Sigmoid colon (tissue), 7 donors: ENCODE data around the gene PPIA. TPM values are rescaled to one million over a fixed set of nuclear protein-coding genes. Genes with fewer than 3 reads are reported as not detected.

Experiments
- DNase-seq: peaks from one replicate; pipeline ENCODE4 v3.0.0-alpha.2; 2019
- H3K27ac ChIP-seq, 4 donors: fragments of 200-600 bp; sonication (generic); one replicate each; pipeline ENCODE4 v1.5.1; 2016 to 2019; ENCODE audit warnings: mild to moderate bottlenecking in 1 of 4
- H3K27me3 ChIP-seq, 3 donors: fragments of 200-600 bp; sonication (generic); one replicate each; pipeline ENCODE4 v1.5.1; 2019; ENCODE audit warnings: mild to moderate bottlenecking in 1 of 3
- H3K36me3 ChIP-seq, 4 donors: fragments of 200-600 bp; sonication (generic); one replicate each; pipeline ENCODE4 v1.5.1; 2016 to 2019
- H3K4me1 ChIP-seq, 4 donors: fragments of 200-600 bp; sonication (generic); one replicate each; pipeline ENCODE4 v1.5.1; 2017 to 2019
- H3K4me3 ChIP-seq, 4 donors: fragments of 200-600 bp; sonication (generic); one replicate each; pipeline ENCODE4 v1.5.1; 2017 to 2019; ENCODE audit warnings: mild to moderate bottlenecking in 2 of 4, moderate library complexity in 1 of 4
- H3K9me3 ChIP-seq, 4 donors: fragments of 200-600 bp in 3 of 4; sonication (generic) in 3 of 4; one replicate each; pipeline versions ENCODE4 v1.5.1 to v1.6.1; 2013 to 2019
- CTCF ChIP-seq, 4 experiments: fragments of 450-650 bp in 3 of 4; fragments of 200-600 bp in 1 of 4; IDR thresholded peaks; one replicate each; pipeline ENCODE4 v1.5.1; 2016 to 2019; ENCODE audit warnings: antibody characterized with exemption in 4 of 4, mild to moderate bottlenecking in 3 of 4, moderate library complexity in 2 of 4
- EP300 ChIP-seq, 4 donors: sonication (generic); formaldehyde crosslinking; IDR thresholded peaks; one replicate each; pipeline ENCODE4 v1.6.1; 2017; ENCODE audit warnings: antibody characterized with exemption in 4 of 4
- POLR2A ChIP-seq, 2 donors: fragments of 450-650 bp; IDR thresholded peaks; one replicate each; pipeline ENCODE4 v1.6.1; 2016; ENCODE audit warnings: antibody characterized with exemption in 2 of 2, mild to moderate bottlenecking in 2 of 2, moderate library complexity in 2 of 2
- POLR2AphosphoS5 ChIP-seq, 4 donors: sonication (generic); formaldehyde crosslinking; IDR thresholded peaks; one replicate each; pipeline ENCODE4 v1.6.1; 2017; ENCODE audit warnings: antibody characterized with exemption in 4 of 4
- WGBS, 2 donors: extraction: QIAGEN DNeasy Blood & Tissue Kit; methylation state at CpG; one replicate each; pipeline ENCODE4 v1.1.7; 2013; 5-methylcytosine and 5-hydroxymethylcytosine counted together
- intact Hi-C: fragments of 100-400 bp; cut with DNase I; formaldehyde crosslinking; loops from one replicate; pipeline ENCODE4 v1.15.1; 2023
- polyA plus RNA-seq, 3 donors: library from polyadenylated mRNA; stranded (reverse); fragments of 200-250 nt; gene quantifications; one replicate each; pipeline ENCODE4 v1.2.3, GENCODE V29; 2013
- total RNA-seq, 4 donors: library from RNA; depleted of rRNA; stranded (reverse); fragments of >200 nt; gene quantifications; one replicate each; pipeline ENCODE4 v1.1.0, GENCODE V29; 2016
- donor health status: healthy with polysubstance abuse.
- donor health status: Bipolar disorder and iron deficiency.
- donor health status: healthy.

The PPIA gene
- total and polyA plus RNA-seq, 7 donors, result 1,033 to 3,915 (median 1,396) TPM

DNA sequence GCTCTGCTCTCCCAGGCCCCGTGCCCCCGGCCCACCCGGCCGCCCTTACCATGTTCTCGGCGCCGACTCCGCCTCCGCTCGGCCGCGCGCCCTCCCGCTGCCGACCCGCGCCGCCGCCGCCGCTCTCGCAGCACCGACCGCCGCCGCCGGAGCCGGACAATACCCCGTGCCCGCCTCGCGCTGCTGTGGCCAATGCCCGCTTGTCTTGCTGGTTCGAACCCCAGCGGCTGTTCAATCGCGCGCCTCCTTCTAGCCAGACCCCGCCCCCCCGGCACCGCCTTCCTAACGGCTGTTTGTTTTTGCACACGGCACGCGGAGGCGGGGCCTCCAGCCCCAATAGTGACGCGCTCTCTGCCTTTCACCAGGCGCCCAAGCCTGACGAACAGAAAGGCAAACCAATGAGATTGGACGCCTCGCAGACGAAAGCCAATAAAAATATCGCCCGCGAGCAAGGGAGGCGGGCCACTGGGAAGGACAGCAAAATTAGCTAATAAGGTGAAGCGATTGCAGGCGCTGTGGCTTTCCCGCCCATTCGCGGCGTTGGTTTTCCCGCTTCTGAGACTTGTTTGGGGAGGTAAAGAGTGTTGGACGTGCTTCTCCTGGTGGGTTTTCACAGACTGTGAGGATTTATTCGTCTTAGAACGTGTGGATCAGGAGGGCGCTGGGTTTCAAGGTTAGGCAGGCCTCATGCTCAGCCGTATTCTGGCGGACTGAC, 51.6 kb downstream of the PPIA start, which contains the start of gene H2AZ2:
Gene H2AZ2, minus strand, starts transcription at position 168 of the 715 bp plus-strand sequence. Its CDS starts 116 bp downstream, at position 52.
- Histone ChIP-seq H3K4me1 (peaks cover 0 to 48% (median 40%) of the 10 kb centered on the region in 4 donors), H3K27ac (peak within 1 kb of the TSS; percentile 95 to 99 (median 98)), H3K9me3 (no peaks in the 10 kb centered on the region), H3K27me3 (no peaks in the 10 kb centered on the region), H3K4me3 (peak within 1 kb of the TSS; percentile 64 to 83 (median 74)), H3K36me3 (no peaks in the 10 kb centered on the region)
- DNase-seq, result peak; percentile 100
- WGBS, 2 donors, result 1% methylated on average over 70 of the region's 70 CpGs
- TF ChIP-seq EP300 (IDR thresholded peaks at IDR 0.05) (no peak), POLR2A (IDR thresholded peaks at IDR 0.05) (peak; percentile 44 to 55), CTCF (IDR thresholded peaks at IDR 0.05) (no peak), POLR2AphosphoS5 (IDR thresholded peaks at IDR 0.05) (peak; percentile 78 to 88 (median 84))
- intact Hi-C loops, result loop anchor here (1.0 to 5.0 kb wide), 7 partner anchors 37 to 265 kb away; partner anchors contain the start of genes OGDH, PPIA, PURB and TBRG4

- no peak for TF ChIP-seq POLR2A (IDR thresholded peaks at IDR 0.05)
- no peak for TF ChIP-seq EP300 (IDR thresholded peaks at IDR 0.05)
- TF ChIP-seq POLR2AphosphoS5 (IDR thresholded peaks at IDR 0.05), result no peak
- TF ChIP-seq CTCF (IDR thresholded peaks at IDR 0.05), result no peak
- Histone ChIP-seq H3K27me3 (no peaks in the 10 kb centered on the region), H3K9me3 (no peaks in the 10 kb centered on the region), H3K27ac (peak overlapping the region in 3 of 4 donors; percentile 92 to 99 (median 95)), H3K4me1 (peaks cover 0 to 37% (median 31%) of the 10 kb centered on the region in 4 donors), H3K36me3 (no peaks in the 10 kb centered on the region), H3K4me3 (peak overlapping the region in 1 of 4 donors; percentile 83)
- 66 to 75% methylated on average over 10 of the region's 10 CpGs for WGBS, 2 donors
- intact Hi-C loops, result loop anchor here (2.0 to 5.0 kb wide), 2 partner anchors 263 to 267 kb away; partner anchors contain the start of genes TBRG4 and TMED4
- DNase-seq, result no peak
Observed at GRCh38 chr7:44849259-44849884, 52.9 kb downstream of the PPIA start.

DNA sequence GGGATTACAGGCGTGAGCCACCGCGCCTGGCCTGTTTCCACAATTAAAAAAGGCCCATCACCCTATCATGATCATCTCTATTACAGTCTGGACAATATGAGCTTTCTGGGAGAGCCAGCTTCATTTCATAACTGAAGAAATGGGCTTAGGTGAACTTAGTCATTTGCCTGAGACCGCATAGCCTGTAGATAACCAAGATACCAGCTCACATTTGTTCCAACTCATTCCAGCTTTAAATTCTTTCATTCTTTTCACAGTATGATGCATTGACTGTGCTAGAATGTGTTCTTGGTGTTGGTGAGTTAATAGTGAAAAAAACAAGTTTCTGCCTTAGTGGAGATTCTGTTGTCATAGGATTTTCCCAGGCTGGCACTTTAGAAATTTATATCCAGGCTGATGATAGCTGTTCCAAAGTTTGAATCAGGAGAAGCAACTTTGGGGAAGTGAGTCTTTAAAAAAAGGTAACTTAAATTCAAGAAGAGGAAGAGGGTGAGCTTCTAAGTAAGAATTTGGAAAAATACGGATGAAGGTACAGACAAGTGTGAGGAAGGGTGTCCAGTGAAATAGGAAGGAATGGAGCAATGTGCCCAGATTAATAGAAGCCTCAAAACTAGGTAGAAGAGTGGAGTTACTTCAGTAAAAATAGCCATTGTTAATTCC, 53.5 kb downstream of the PPIA start:
- no peak for TF ChIP-seq CTCF (IDR thresholded peaks at IDR 0.05)
- no peak for TF ChIP-seq POLR2A (IDR thresholded peaks at IDR 0.05)
- no peak for TF ChIP-seq POLR2AphosphoS5 (IDR thresholded peaks at IDR 0.05)
- TF ChIP-seq EP300 (IDR thresholded peaks at IDR 0.05), result no peak
- H3K27ac ChIP-seq, result no peak overlapping the region
- DNase-seq, result no peak
- H3K27me3 ChIP-seq, result no peaks in the 10 kb centered on the region
- no peak overlapping the region for H3K4me3 ChIP-seq
- H3K36me3 ChIP-seq, result no peaks in the 10 kb centered on the region
- intact Hi-C loops, result loop anchor here (2.0 to 5.0 kb wide), 2 partner anchors 262 to 267 kb away; partner anchors contain the start of genes TBRG4 and TMED4
- WGBS, 2 donors, result 81 to 84% methylated on average over 5 of the region's 5 CpGs
- peaks cover 0 to 31% (median 26%) of the 10 kb centered on the region in 4 donors for H3K4me1 ChIP-seq
- no peaks in the 10 kb centered on the region for H3K9me3 ChIP-seq

DNA sequence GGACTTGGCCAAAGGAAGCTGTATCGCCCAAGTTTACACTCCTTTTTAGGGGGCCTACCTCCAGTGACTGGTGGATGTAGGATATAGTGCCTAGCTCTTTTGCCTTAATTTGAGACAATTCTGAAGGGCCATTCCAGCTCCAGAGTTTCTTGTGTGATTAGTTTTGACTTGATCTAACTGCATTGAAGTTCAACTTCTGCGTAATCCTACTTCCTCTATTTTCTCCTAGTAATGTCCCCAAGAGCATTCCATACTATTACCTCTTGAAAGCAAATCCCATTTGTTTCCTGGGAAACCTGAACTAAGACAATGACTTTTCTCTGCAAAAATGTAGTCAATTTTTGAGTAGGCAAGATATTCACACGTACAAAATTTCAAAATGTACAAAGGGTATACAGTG, 56.1 kb downstream of the PPIA start:
- TF ChIP-seq POLR2AphosphoS5 (IDR thresholded peaks at IDR 0.05) (no peak), EP300 (IDR thresholded peaks at IDR 0.05) (no peak), CTCF (IDR thresholded peaks at IDR 0.05) (no peak)
- intact Hi-C loops, result no loop called here
- Histone ChIP-seq H3K27ac (no peak overlapping the region), H3K36me3 (no peaks in the 10 kb centered on the region), H3K4me3 (no peak overlapping the region), H3K27me3 (no peaks in the 10 kb centered on the region), H3K4me1 (peaks cover 0 to 8% (median 7%) of the 10 kb centered on the region in 4 donors), H3K9me3 (no peaks in the 10 kb centered on the region)
- 92 to 94% methylated on average over 3 of the region's 3 CpGs for WGBS, 2 donors
- no peak for DNase-seq

Other genes starting within 250 kb of the PPIA start
- gene DDX56, start 222.8 kb upstream of the PPIA start, total RNA-seq, result 10 to 100 TPM; 27.8 to 56.1 (median 44.2) TPM
- gene DDX56, start 222.8 kb upstream of the PPIA start, polyA plus RNA-seq, result 10 to 100 TPM; 14.6 to 60.5 (median 19.2) TPM
- gene TMED4, start 214.4 kb upstream of the PPIA start, total RNA-seq, result 100 to 1,000 TPM; 114 to 209 (median 154) TPM
- gene TMED4, start 214.4 kb upstream of the PPIA start, polyA plus RNA-seq, result 10 to 100 TPM; 18.6 to 49.8 (median 20.8) TPM
- gene OGDH, start 190.1 kb upstream of the PPIA start, total RNA-seq, result 100 to 1,000 TPM in 2 of 4 donors, 10 to 100 TPM in 2; 65.5 to 102 (median 98.3) TPM
- gene OGDH, start 190.1 kb upstream of the PPIA start, polyA plus RNA-seq, result 10 to 100 TPM; 39.0 to 74.4 (median 68.0) TPM
- 10 to 100 TPM; 11.1 to 44.6 (median 12.5) TPM for gene ZMIZ2, start 47.8 kb upstream of the PPIA start, total RNA-seq
- gene ZMIZ2, start 47.8 kb upstream of the PPIA start, polyA plus RNA-seq, result 10 to 100 TPM in 1 of 3 donors, 1 to 10 TPM in 2; 8.4 to 64.7 (median 8.6) TPM
- 100 to 1,000 TPM; 158 to 211 (median 207) TPM for gene H2AZ2, start 51.4 kb downstream of the PPIA start, total RNA-seq
- gene H2AZ2, start 51.4 kb downstream of the PPIA start, polyA plus RNA-seq, result 100 to 1,000 TPM in 2 of 3 donors, 10 to 100 TPM in 1; 97.3 to 140 (median 131) TPM
- 10 to 100 TPM; 31.4 to 40.3 (median 38.5) TPM for gene PURB, start 88.8 kb downstream of the PPIA start, total RNA-seq
- 10 to 100 TPM in 1 of 3 donors, 1 to 10 TPM in 2; 4.2 to 10.7 (median 6.0) TPM for gene PURB, start 88.8 kb downstream of the PPIA start, polyA plus RNA-seq
- gene MYO1G, start 182.3 kb downstream of the PPIA start, total RNA-seq, result 1 to 10 TPM; 1.1 to 3.4 (median 1.1) TPM
- 10 to 100 TPM in 1 of 3 donors, 1 to 10 TPM in 2; 2.4 to 19.5 (median 2.8) TPM for gene MYO1G, start 182.3 kb downstream of the PPIA start, polyA plus RNA-seq
- gene CCM2, start 203.5 kb downstream of the PPIA start, total RNA-seq, result 10 to 100 TPM; 28.1 to 40.7 (median 36.3) TPM
- 10 to 100 TPM; 29.1 to 54.2 (median 29.4) TPM for gene CCM2, start 203.5 kb downstream of the PPIA start, polyA plus RNA-seq